ENCODE results near the gene NTM.

NTM gene

GRCh38 chr11:132123449-132123848 is 753.0 kb downstream of the NTM start:
- TF ChIP-seq EZH2phosphoT487 (IDR thresholded peaks at IDR 0.05; ENCODE audit: low read depth) (no peak), CTCF (IDR thresholded peaks at IDR 0.05; ENCODE audit: low read depth, low read length) (no peak)
- H3K36me3 ChIP-seq (replicated peaks; ENCODE audit: low read depth, low read length) = no peaks in the 10 kb centered on the region
- no peaks in the 10 kb centered on the region; the same call in 1 of the 2 replicates for H4K20me1 ChIP-seq (ENCODE audit: insufficient read depth, low read length)
- peaks cover 24% of the 10 kb centered on the region for H3K27me3 ChIP-seq (ENCODE audit: low read depth, low read length)
- no peaks in the 10 kb centered on the region for H3K79me2 ChIP-seq (ENCODE audit: low read length)
- no peak overlapping the region for H3K4me3 ChIP-seq (ENCODE audit: low read length)
- 0 out of 2 replicates have a peak, but pooled peaks cover 2% of the 10 kb centered on the region for H3K4me1 ChIP-seq (ENCODE audit: low read length)
- no peaks in the 10 kb centered on the region for H3K9me3 ChIP-seq (ENCODE audit: insufficient read depth, low read length)
- no peak overlapping the region for H3K9ac ChIP-seq (ENCODE audit: low read length)
- no peak overlapping the region for H2AFZ ChIP-seq (ENCODE audit: low read depth, low read length)
- H3K4me2 ChIP-seq (ENCODE audit: low read length) = no peak overlapping the region
- no peak overlapping the region for H3K27ac ChIP-seq (ENCODE audit: low read length)

GRCh38 chr11:132123854-132124835 is 753.7 kb downstream of the NTM start:
- H3K27me3 ChIP-seq (ENCODE audit: low read depth, low read length) = peaks cover 24% of the 10 kb centered on the region
- 0 out of 2 replicates have a peak, but pooled peaks cover 2% of the 10 kb centered on the region for H3K4me1 ChIP-seq (ENCODE audit: low read length)
- no peaks in the 10 kb centered on the region for H3K79me2 ChIP-seq (ENCODE audit: low read length)
- H2AFZ ChIP-seq (ENCODE audit: low read depth, low read length) = no peak overlapping the region
- H3K9ac ChIP-seq (ENCODE audit: low read length) = no peak overlapping the region
- H3K9me3 ChIP-seq (ENCODE audit: insufficient read depth, low read length) = no peaks in the 10 kb centered on the region
- H3K36me3 ChIP-seq (replicated peaks; ENCODE audit: low read depth, low read length) = no peaks in the 10 kb centered on the region
- H3K4me3 ChIP-seq (ENCODE audit: low read length) = no peak overlapping the region
- no peaks in the 10 kb centered on the region; the same call in 1 of the 2 replicates for H4K20me1 ChIP-seq (ENCODE audit: insufficient read depth, low read length)
- H3K4me2 ChIP-seq (ENCODE audit: low read length) = no peak overlapping the region
- H3K27ac ChIP-seq (ENCODE audit: low read length) = no peak overlapping the region
- TF ChIP-seq CTCF (IDR thresholded peaks at IDR 0.05; ENCODE audit: low read depth, low read length) = no peak
- TF ChIP-seq EZH2phosphoT487 (IDR thresholded peaks at IDR 0.05; ENCODE audit: low read depth) = no peak

GRCh38 chr11:132125988-132126871 is 755.8 kb downstream of the NTM start:
- no peaks in the 10 kb centered on the region for H3K9me3 ChIP-seq (ENCODE audit: insufficient read depth, low read length)
- H3K27ac ChIP-seq (ENCODE audit: low read length) = no peak overlapping the region
- H3K9ac ChIP-seq (ENCODE audit: low read length) = no peak overlapping the region
- 0 out of 2 replicates have a peak, but pooled peaks cover 2% of the 10 kb centered on the region for H3K4me1 ChIP-seq (ENCODE audit: low read length)
- no peaks in the 10 kb centered on the region for H3K79me2 ChIP-seq (ENCODE audit: low read length)
- H3K36me3 ChIP-seq (replicated peaks; ENCODE audit: low read depth, low read length) = no peaks in the 10 kb centered on the region
- no peaks in the 10 kb centered on the region; the same call in 1 of the 2 replicates for H4K20me1 ChIP-seq (ENCODE audit: insufficient read depth, low read length)
- H2AFZ ChIP-seq (ENCODE audit: low read depth, low read length) = peak overlapping the region; percentile 34; the same call in 1 of the 2 replicates
- peak overlapping the region; percentile 54 for H3K4me2 ChIP-seq (ENCODE audit: low read length)
- peaks cover 28% of the 10 kb centered on the region for H3K27me3 ChIP-seq (ENCODE audit: low read depth, low read length)
- TF ChIP-seq CTCF (IDR thresholded peaks at IDR 0.05; ENCODE audit: low read depth, low read length) (no peak), EZH2phosphoT487 (IDR thresholded peaks at IDR 0.05; ENCODE audit: low read depth) (no peak)
- H3K4me3 ChIP-seq (ENCODE audit: low read length) = peak overlapping the region; percentile 59

Data from OCI-LY3 (cell line).